NCI-H187 treated with DMSO at 0.1 percent for 48 hours (cell line): ENCODE data around the gene SEC22B.
"Not testable (repeated sequence)": the region's sequence is repeated elsewhere in the genome, so short reads cannot be mapped to it uniquely, and the experiment has no call there.

Source experiments
- DNase-seq: peaks from one replicate; lab custom pipeline; 2025; lab: John Stamatoyannopoulos, UW

SEC22B gene

DNA sequence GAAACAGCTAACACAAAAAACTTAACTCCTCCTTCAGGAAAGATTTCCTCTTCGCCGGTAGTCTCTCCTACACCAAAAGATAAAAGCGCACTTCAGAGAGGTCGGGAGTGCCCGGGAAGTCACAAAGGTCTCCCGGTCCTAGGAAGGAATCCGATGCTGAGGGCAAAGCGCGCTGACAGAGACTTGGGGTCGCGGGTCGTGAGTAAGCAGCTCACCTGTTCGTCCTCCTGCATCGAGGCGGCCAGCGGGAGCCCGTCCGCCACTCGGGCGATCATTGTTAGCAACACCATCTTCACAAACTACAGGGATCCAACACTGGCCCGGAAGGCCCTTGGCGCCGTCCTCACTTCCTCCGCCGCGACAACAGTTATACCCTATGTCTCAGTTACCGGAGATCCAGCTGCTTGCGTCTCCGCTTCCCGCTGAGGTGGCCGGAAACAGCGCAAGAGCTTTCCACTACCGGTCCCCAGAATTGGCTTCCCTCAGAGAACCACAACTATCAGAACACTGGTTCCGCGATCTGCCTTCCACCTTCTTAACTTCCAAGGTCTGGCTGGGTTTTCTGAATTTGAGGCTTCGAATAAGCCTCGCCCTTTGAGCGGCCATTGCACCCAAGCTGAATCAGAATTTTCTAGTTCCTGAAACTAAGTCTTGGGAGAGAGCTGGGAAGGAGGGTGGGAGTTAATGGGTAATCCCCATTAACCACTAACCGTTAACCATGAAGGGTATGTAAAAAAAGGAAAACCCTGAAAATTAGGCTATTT, at the start of gene SEC22B:
SEC22B (minus strand) TSS at position 429 of the 764 bp plus-strand sequence; CDS start at position 290, 139 bp downstream.
- DNase-seq = peak; percentile 78

DNA sequence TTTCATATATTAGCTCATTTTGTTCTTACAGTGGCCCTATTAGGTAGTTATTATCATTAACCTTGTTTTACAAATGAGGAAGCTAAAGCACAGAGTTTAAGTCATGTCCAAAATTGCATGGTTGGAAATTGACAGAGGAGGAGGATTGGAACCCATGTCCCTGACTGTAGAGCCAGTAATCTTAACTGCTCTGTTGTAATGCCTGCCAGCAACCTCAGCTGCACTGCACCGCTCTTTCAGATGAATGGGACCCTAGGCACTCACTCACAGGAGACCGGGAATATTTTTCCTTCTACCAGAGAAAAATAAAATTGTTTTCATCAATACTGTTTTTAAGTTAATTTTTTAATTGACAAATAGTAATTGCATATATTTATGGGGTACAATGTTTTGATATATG, 41.6 kb upstream of the SEC22B start:
- DNase-seq = not testable (repeated sequence)

DNA sequence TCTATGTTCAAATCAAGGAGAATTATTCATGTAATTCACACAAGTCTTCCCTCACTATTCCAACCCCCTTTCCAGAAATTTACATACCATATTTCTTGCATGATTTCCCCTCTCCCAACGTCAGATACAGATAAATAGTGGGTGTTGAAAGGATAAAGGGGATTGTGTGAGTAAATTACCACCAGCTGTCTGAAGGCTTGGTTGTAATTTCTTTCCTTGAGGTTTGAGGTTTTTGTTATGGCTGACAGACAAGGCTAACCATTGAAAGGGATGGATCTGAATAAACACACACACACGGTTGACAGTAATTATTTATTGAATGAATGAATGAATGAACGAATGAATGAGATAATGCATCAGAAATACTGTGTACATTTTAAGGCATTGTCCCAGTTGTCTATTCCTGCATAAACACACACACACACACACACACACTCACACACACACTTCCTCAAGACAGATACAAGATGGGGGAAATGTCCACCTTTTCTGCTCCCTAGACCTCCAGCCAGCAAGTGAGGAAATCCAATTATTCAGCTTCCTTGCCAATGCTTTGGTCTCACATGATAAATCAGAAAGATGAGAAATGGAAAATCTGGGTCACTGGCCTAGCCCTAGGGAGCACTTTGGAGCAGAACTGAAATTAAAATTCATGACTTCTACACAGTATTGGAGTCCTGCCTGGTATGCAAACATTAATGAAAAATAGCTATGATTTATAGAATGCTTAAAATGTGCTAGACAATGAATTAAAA, 41.0 kb upstream of the SEC22B start:
- not testable (repeated sequence) for DNase-seq

DNA sequence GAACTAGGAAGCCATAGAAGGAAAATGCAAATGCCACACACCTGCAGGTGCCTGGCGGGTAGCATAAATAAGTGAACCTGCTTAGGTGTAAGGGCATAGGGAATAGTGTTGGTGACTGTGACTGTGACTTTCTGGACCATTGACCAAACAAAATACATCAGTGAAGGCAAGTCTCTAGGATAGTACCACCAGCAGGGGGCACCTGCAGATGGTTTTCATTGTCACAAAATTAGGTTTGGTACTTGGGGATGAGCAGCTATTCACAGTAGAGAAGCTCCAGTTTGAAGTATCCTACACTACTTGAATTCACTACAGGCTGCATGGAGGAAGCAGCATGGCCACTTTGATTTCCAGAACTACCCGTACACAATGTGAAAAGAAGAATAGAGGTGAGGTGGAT, 37.3 kb upstream of the SEC22B start:
- not testable (repeated sequence) for DNase-seq

DNA sequence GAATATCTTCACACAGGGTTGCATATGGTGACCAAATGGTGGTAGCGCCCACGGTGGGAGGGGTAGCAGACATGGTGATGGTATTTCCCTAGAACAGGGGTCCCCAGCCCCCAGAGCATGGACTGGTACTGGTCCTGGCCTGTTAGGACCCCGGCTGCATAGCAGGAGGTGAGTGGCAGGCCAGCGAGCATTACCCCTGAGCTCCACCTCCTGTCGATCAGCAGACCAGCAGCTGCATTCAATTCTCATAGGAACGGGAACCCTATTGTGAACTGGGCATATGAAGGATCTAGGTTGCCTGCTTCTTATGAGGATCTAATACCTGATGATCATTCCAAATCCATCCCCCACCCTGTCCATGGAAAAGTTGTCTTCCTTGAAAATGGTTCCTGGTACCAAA, 34.4 kb upstream of the SEC22B start:
- not testable (repeated sequence) for DNase-seq

DNA sequence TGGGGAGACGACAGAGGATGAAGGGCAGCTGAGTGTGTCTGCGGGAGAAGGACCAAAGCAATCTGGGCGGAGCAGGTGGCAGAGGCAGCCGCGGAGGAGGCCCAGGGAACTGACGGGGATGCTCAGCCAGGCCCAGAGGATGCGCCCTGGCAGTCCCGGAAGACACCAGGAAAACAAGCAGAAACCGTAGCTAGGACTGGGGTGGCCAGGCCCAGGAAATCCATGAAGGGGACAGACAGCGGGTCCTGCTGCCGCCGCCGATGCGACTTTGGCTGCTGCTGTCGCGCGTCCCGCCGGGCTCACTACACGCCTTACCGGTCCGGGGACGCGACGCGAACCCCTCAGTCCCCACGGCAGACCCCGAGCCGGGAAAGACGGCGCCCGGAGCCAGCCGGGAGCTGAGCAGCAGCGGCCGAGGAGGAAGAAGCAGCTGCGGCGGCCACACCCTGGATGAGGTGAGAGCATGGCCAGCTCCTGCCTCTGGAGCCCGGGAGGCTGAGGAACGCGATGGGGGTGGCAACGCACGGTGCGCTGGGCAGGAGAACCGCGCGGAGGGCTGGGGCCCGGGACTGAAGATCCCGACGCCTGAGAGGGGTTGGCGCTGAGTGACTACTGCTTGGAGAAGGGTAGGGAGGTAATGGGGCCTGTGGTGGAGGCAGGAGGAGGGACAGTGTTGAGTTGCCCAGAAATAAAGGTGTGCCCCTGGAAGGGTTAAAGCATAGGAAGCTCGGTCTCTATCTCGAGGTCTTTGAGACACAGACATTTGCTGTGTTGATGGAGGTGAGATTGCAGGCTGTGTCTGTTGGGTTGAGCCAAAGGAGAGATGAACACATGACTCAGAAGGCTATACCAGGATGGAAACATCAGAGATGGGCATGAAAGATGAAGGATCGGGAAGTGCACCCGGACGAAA, 20.8 kb upstream of the SEC22B start:
- DNase-seq = not testable (repeated sequence)

DNA sequence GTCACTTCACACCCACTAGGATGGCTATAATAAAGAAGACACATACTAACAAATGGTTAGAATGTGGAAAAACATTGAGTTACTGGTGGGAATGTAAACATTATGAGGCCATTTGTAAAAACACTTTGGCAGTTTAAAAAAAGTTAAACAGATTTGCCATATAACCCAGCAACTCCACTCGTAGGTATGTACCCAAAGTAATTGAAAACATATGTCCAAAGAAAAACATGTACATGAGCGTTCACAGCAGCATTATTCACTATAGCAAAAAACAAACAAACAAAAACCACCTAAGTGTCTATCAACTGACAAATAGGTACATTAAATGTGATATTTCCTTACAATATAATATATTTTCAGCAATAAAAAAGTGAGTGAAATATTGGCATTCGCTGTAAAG, 12.3 kb upstream of the SEC22B start:
- DNase-seq = not testable (repeated sequence)

DNA sequence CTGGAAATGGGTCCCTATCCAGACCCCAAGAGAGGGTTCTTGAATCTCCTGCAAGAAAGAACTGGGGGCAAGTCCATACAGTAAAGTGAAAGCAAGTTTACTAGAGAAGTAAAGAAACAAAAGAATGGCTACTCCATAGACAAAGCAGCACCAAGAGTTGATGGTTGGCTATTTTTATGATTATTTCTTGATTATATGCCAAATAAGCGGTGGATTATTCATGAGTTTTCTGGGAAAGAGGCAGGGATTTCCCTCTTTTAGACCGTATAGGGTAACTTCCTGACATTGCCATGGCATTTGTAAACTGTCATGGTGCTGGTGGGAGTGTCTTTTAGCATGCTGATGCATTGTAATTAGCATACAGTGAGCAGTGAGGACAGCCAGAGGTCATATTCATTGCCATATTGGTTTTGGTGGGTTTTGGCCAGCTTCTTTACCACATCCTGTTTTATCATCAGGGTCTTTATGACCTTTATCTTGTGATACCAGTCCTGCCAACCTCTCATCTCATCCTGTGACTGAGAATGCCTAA, 5.9 kb upstream of the SEC22B start:
- DNase-seq = not testable (repeated sequence)

DNA sequence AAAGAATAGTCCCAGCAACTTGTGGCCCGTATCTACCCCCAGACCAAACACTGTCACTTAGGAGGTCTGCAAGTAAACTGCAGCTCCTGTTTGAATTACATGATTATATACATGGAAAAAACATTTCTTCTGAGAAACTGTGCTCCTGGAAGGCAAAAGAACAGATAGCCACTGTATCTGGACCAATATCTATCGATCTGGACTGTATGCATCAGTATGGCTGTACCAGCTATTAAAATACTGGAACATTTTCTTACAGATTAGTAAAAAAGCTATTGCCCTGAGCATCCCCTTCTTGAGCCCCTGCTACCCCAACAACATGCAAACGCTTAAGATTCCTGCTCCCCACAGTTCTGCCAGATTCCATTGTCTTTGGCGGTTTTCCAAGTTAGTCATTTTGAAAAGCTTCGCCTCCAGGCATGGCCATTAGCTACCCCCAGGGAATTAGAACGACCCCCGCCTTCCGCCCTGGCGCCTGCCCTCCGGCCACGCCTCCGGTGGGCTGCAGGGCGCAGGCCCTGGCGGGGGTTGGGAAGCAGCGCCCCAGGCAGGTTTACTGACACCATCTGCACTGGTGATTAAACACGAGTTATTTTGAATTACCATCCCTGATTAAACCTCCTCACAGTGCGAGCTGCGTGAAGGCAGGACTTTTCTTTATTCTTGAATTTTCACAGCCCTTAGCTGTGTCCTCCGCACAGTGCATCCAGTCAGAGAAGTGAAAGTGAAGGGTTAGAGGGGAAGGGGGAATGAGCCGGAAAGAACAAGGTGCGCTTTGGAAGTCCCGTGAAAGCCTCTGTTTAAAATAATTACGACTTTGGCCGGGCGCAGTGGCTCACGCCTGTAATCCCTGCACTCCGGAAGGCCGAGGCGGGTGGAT, 3.7 kb upstream of the SEC22B start:
- not testable (repeated sequence) for DNase-seq

DNA sequence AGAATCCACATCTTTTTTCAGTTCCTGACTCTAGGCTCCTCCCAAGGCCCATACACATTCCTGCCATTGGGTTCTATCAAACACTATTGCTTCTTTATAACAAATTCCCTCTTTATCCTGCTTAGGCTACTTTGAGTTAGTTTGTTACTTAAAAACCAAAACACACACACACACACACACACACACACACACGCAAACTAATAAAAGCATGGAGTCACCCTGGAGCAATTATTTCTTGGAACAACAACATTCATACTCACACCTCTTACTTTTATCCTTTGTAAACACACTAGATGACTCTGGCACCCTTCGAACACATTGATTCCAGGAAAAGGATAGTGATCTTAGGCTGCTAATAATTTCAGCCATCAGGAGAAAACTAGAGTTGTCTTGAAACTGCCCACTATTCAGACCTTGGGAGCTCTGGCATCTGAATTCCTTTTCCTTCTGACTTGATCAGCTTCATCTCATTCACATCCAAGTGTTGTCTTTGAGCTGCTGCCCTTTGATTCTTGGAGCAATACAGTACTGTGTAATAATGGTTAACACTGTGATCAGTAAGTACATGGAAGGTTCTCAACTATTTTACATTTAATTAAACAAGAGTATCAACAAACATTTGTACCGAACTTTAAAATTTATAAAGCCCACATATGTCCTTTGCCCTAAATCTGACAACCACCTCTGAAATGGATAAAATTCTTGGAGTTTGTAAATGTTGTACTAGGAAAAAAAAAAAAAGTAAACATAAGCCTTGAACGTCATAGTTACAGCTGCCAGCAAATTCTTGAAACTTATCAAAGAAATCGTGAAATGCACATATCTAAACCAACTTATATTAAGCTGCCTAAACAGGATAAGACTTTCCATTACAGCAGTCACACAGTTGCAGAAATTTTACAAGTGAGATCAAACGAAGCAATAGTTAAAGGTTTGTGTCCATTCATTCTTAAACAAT, 2.8 kb upstream of the SEC22B start:
- DNase-seq = no peak

DNA sequence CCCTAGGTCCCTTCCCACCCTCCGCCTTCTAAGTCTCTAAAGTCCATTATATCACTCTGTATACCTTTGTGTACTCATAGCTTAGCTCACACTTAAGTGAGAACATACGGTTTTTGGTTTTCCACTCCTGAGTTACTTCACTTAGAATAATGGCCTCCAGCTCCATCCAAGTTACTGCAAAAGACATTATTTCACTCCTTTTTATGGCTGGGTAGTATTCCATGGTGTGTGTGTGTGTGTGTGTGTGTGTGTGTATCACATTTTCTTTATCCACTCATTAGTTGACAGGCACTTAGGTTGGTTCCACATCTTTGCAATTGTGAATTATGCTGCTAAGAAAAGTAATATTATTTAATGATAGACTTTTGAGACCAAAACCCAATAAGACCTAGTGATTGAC, 1.7 kb upstream of the SEC22B start:
- not testable (repeated sequence) for DNase-seq

DNA sequence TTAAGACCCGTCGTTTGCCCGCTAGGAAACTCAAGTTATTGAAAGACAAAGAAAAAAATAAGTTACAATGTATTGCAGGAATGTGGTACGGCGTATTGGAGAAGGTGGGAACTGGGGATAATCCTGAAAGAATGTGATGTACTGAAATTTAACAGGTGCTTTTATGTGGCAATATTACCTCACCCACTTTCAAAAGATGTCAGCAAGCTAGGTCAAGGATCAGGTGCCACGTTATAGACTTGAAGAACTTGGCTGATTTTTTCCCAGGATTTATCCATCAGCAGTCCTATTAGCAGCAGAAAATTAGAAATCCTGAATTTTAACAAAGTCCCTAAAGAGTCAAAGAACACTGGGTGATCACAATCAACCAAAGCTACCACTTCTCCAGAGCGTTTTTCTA, 632 bp downstream of the SEC22B start:
- DNase-seq = not testable (repeated sequence)

DNA sequence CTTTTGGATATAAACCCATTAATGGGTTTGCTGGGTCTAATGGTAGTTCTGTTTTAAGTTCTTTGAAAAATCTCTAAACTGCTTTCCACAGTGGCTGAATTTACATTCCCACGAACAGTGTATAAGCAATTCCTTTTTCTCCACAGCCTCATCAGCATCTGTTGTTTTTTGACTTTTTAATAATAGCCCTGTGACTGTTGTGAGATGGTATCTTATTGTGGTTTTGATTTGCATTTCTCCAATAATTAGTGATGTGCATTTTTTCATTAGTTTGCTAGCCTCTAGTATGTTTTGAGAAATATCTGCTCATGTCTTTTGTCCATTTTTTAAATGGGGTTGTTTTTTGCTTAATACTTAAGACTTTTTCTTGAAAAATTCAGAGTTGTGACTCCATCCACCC, 11.6 kb downstream of the SEC22B start:
- DNase-seq = not testable (repeated sequence)

DNA sequence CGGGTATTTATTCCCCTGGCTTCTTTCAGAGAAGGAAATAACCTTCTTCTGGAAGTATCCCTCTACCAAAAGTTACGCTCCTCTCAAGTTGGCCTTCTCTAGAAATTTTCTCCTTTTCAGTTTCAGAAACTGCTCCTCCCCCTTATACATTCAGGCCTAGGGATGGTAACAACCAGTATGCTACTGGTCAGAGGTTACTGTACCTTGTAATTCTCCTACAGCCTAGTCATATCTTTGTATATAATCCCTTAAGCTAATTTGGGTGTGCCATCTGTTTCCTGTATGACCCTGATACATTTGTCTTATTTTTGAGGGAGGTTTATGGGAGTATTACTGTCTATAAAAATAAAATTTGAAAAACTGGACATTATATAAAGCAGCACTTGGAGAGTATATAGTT, 14.3 kb downstream of the SEC22B start:
- not testable (repeated sequence) for DNase-seq

DNA sequence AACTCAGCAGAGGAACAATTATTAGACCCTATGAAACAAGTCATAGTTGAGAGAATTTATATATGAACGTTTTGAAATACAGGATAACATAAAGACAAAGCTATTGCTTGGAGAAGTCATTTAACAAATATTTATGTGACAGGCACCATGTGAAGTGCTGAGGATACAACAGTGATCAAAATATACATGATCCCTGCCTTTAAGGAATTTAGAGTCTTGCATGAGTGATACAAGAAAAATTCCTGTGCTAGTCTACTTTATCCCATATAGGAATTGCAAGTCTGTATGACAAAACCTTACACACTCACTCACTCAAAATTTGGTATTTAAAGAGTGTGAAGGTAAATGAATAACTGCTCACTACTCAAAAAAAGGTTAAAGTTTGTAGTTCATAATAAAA, 17.8 kb downstream of the SEC22B start:
- DNase-seq = not testable (repeated sequence)

DNA sequence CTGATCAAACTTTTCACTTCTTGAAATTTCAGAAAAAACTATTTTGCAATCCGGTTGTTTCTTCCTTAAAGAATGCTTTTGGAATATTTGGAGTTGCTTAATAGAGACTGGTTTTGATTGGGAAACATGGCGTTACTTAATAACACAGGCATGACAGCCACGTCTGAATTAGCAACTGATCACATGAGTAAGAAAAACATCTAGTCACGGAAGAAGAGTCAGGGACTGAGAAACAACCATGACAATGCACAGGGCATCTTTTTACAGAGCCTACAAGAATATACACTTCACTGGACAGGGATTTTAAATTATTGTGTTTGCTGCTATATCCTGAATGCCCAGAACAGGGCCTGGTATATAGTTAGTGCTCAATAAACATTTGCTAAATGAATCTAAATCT, 18.2 kb downstream of the SEC22B start:
- not testable (repeated sequence) for DNase-seq

DNA sequence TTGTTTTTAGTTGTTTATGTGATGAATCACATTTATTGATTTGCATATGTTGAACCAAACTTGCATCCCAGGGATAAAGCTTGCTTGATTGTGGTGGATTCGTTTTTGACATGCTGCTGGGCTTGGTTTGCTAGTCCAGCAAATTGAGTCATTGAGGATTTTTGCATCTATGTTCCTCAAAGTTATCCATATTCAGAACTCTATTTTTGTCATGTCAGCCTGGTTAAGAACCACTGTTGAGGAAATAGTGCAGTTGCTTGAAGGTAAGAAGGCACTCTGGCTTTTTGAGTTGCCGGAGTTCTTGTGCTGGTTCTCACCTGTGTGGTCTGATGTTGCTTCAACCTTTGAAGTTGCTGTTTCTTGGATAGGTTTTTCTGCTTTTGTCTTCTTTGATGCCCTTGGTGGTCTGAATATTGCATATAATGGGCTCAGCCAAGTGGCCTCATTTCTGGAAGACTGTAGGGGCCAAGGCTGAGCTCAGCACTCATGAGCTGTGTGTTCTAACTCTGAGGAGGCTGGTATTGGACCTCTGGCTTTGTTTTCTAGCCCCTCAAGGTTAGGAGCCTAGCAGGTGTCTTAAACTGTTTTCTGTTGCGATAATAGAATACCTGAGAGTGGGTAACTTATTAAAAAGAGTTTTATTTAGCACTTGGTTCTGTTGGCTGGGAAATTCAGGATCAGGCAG, 26.0 kb downstream of the SEC22B start:
- DNase-seq = not testable (repeated sequence)

DNA sequence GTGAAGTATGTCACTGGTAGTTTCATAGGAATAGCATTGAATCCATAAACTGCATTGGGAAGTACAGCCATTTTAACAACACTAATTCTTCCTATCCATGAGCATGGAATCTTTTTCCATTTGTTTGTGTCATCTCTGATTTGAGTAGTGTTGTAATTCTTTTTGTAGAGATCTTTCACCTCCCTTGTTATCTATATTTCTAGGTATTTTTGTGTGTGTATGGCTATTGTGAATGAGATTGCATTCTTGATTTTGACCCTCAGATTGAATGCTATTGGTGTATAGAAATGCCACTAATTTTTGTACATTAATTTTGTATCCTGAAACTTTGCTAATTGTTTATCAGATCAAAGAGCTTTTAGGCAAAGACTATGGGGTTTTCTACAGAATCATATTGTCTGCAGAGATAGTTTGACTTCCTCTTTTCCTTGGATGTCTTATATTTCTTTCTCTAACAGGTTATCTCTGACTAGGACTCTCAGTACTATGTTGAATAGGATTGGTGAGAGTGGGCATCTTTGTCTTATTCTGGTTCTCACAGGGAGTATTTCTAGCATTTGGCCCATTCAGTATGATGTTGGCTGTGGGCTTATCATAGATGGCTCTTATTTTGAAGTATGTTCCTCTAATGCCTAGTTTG, 26.8 kb downstream of the SEC22B start:
- DNase-seq = not testable (repeated sequence)

DNA sequence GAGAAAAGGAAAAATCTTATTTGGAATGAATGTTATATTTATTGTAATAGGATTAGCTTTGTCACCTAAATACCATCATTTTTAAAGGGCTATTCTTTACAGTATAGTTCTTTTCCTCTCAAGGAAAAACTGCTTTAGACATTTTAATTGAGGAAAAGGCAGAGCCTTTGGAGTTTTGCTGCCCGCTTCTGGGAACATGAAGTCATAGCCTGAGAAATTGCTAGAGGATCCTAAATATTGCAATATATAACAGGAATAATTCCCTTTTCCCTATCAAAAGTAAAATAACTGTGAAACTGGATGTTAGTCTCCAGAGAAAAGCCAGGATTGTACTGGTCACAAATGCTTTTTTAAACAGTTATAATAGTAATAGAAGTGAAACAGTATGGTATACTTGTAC, 30.5 kb downstream of the SEC22B start:
- not testable (repeated sequence) for DNase-seq
